ENCODE results near the gene PACS2.

DNA sequence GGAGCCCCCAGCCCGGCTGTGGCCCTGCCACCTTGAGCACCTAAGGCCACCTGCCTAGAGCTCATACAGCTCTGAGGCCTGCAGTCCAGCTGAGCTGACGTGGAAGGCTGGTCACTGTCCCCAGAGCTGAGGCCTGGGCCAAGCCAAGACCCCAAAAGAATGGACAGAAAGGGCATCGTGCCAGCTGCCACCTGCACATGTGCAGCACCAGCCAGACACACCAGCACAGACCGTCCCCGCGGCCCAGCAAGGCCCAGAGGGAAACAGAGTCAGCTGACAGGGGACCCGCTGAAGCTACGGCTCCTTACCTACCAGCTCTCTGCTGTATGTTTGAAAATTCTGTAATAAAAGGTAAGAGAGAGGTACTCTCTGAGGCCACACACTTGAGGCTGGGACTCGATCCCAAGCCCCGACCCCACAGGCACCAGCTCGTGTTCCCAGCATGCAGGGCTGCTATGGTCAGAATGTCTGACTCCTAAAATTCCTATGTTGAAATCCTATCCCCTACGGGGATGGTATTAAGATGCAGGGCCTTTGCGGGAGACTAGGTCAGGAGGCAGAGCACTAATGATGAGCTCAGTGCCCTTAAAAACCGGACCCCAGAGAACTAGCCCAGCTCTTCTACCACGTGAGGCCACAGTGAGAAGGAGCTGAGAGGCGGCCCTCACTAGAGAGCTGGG lies 39.1 kb upstream of the PACS2 start:
- TF ChIP-seq POLR2AphosphoS5 (IDR thresholded peaks at IDR 0.05; ENCODE audit: insufficient read depth, low read depth, low read length): no peak
- TF ChIP-seq, protein P1, sequence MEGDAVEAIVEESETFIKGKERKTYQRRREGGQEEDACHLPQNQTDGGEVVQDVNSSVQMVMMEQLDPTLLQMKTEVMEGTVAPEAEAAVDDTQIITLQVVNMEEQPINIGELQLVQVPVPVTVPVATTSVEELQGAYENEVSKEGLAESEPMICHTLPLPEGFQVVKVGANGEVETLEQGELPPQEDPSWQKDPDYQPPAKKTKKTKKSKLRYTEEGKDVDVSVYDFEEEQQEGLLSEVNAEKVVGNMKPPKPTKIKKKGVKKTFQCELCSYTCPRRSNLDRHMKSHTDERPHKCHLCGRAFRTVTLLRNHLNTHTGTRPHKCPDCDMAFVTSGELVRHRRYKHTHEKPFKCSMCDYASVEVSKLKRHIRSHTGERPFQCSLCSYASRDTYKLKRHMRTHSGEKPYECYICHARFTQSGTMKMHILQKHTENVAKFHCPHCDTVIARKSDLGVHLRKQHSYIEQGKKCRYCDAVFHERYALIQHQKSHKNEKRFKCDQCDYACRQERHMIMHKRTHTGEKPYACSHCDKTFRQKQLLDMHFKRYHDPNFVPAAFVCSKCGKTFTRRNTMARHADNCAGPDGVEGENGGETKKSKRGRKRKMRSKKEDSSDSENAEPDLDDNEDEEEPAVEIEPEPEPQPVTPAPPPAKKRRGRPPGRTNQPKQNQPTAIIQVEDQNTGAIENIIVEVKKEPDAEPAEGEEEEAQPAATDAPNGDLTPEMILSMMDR (IDR thresholded peaks at IDR 0.05; ENCODE audit: extremely low read depth in 1 of 2, insufficient read depth in 1 of 2, low read depth in 1 of 2, low read length in 2 of 2): no peak
